Sigmoid colon (tissue), 7 donors: ENCODE measurements around the gene COA5. TPM values are rescaled to one million over a fixed set of nuclear protein-coding genes. Genes with fewer than 3 reads are reported as not detected.

Experiments
- DNase-seq: peaks from one replicate; pipeline ENCODE4 v3.0.0-alpha.2; 2019
- H3K27ac ChIP-seq, 4 donors: fragments of 200-600 bp; sonication (generic); one replicate each; pipeline ENCODE4 v1.5.1; 2016 to 2019; ENCODE audit warnings: mild to moderate bottlenecking in 1 of 4
- H3K27me3 ChIP-seq, 3 donors: fragments of 200-600 bp; sonication (generic); one replicate each; pipeline ENCODE4 v1.5.1; 2019; ENCODE audit warnings: mild to moderate bottlenecking in 1 of 3
- H3K36me3 ChIP-seq, 4 donors: fragments of 200-600 bp; sonication (generic); one replicate each; pipeline ENCODE4 v1.5.1; 2016 to 2019
- H3K4me1 ChIP-seq, 4 donors: fragments of 200-600 bp; sonication (generic); one replicate each; pipeline ENCODE4 v1.5.1; 2017 to 2019
- H3K4me3 ChIP-seq, 4 donors: fragments of 200-600 bp; sonication (generic); one replicate each; pipeline ENCODE4 v1.5.1; 2017 to 2019; ENCODE audit warnings: mild to moderate bottlenecking in 2 of 4, moderate library complexity in 1 of 4
- H3K9me3 ChIP-seq, 4 donors: fragments of 200-600 bp in 3 of 4; sonication (generic) in 3 of 4; one replicate each; pipeline versions ENCODE4 v1.5.1 to v1.6.1; 2013 to 2019
- EP300 ChIP-seq, 4 donors: sonication (generic); formaldehyde crosslinking; IDR thresholded peaks; one replicate each; pipeline ENCODE4 v1.6.1; 2017; ENCODE audit warnings: antibody characterized with exemption in 4 of 4
- POLR2A ChIP-seq, 2 donors: fragments of 450-650 bp; IDR thresholded peaks; one replicate each; pipeline ENCODE4 v1.6.1; 2016; ENCODE audit warnings: antibody characterized with exemption in 2 of 2, mild to moderate bottlenecking in 2 of 2, moderate library complexity in 2 of 2
- POLR2AphosphoS5 ChIP-seq, 4 donors: sonication (generic); formaldehyde crosslinking; IDR thresholded peaks; one replicate each; pipeline ENCODE4 v1.6.1; 2017; ENCODE audit warnings: antibody characterized with exemption in 4 of 4
- WGBS, 2 donors: extraction: QIAGEN DNeasy Blood & Tissue Kit; methylation state at CpG; one replicate each; pipeline ENCODE4 v1.1.7; 2013; 5-methylcytosine and 5-hydroxymethylcytosine counted together
- intact Hi-C: fragments of 100-400 bp; cut with DNase I; formaldehyde crosslinking; loops from one replicate; pipeline ENCODE4 v1.15.1; 2023
- polyA plus RNA-seq, 3 donors: library from polyadenylated mRNA; stranded (reverse); fragments of 200-250 nt; gene quantifications; one replicate each; pipeline ENCODE4 v1.2.3, GENCODE V29; 2013
- total RNA-seq, 4 donors: library from RNA; depleted of rRNA; stranded (reverse); fragments of >200 nt; gene quantifications; one replicate each; pipeline ENCODE4 v1.1.0, GENCODE V29; 2016
- TF ChIP-seq, protein P1 (sequence below), 4 experiments: fragments of 450-650 bp in 3 of 4; fragments of 200-600 bp in 1 of 4; IDR thresholded peaks; one replicate each; pipeline ENCODE4 v1.5.1; 2016 to 2019; ENCODE audit warnings: antibody characterized with exemption in 4 of 4, mild to moderate bottlenecking in 3 of 4, moderate library complexity in 2 of 4
- donor health status: healthy with polysubstance abuse.
- donor health status: Bipolar disorder and iron deficiency.
- donor health status: healthy.

The COA5 gene
- total and polyA plus RNA-seq, 7 donors, result 28.3 to 53.8 (median 38.8) TPM

GRCh38 chr2:98569915-98570314, 38.4 kb downstream of the COA5 start:
- Histone ChIP-seq H3K36me3 (peaks cover 32 to 97% (median 63%) of the 10 kb centered on the region in 4 donors), H3K9me3 (no peaks in the 10 kb centered on the region)
- WGBS, 2 donors, result 97% methylated on average over 13 of the region's 13 CpGs

DNA sequence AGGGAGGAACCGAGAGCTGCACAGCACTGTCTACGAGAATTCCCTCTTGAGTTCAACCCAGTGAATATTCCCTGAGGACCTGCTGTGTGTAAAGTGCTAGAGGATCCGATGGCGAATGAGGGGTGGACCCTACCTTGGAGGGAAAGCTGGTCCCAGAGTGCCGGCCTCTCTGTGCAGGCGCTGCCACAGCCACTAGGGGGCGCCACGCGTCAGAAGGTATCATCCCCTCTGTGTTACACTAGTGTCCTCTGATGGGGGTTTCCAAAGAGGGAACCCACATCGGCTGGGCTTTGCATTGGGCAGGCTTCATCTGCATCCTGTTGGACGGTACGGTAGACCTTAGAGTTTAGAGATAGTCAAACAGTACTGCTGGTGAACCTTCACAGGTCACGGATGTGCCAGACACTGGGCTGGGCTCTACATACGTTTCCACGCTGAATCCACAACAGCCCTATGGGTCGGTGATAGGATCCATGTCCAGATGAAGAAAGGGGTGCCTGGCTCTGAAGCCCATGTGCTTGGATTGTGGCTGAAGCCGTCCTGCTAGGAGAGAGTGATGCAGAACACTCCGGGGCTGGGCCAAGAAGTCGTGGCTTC, 39.0 kb downstream of the COA5 start:
- intact Hi-C loops, result loop anchor here (2.0 to 5.0 kb wide), 2 partner anchors 124 to 157 kb away; partner anchors contain the start of gene INPP4A
- no peak for DNase-seq
- TF ChIP-seq POLR2A (IDR thresholded peaks at IDR 0.05), result no peak
- TF ChIP-seq, protein P1, sequence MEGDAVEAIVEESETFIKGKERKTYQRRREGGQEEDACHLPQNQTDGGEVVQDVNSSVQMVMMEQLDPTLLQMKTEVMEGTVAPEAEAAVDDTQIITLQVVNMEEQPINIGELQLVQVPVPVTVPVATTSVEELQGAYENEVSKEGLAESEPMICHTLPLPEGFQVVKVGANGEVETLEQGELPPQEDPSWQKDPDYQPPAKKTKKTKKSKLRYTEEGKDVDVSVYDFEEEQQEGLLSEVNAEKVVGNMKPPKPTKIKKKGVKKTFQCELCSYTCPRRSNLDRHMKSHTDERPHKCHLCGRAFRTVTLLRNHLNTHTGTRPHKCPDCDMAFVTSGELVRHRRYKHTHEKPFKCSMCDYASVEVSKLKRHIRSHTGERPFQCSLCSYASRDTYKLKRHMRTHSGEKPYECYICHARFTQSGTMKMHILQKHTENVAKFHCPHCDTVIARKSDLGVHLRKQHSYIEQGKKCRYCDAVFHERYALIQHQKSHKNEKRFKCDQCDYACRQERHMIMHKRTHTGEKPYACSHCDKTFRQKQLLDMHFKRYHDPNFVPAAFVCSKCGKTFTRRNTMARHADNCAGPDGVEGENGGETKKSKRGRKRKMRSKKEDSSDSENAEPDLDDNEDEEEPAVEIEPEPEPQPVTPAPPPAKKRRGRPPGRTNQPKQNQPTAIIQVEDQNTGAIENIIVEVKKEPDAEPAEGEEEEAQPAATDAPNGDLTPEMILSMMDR (IDR thresholded peaks at IDR 0.05), result peak; percentile 16 to 78 (median 69)
- H3K9me3 ChIP-seq, result no peaks in the 10 kb centered on the region
- no peak overlapping the region for H3K4me3 ChIP-seq
- no peaks in the 10 kb centered on the region for H3K27me3 ChIP-seq
- peaks cover 36 to 99% (median 66%) of the 10 kb centered on the region in 4 donors for H3K36me3 ChIP-seq
- no peak overlapping the region for H3K27ac ChIP-seq
- no peaks in the 10 kb centered on the region for H3K4me1 ChIP-seq
- 66 to 71% methylated on average over 19 of the region's 19 CpGs for WGBS, 2 donors

More at GRCh38 chr2:98569915-98570314, 38.4 kb downstream of the COA5 start:
- intact Hi-C loops, result loop anchor here (2.0 to 5.0 kb wide), 2 partner anchors 125 to 158 kb away; partner anchors contain the start of gene INPP4A
- no peaks in the 10 kb centered on the region for H3K4me1 ChIP-seq
- no peak overlapping the region for H3K4me3 ChIP-seq
- no peak for TF ChIP-seq POLR2A (IDR thresholded peaks at IDR 0.05)
- no peak for TF ChIP-seq POLR2AphosphoS5 (IDR thresholded peaks at IDR 0.05)
- no peak for TF ChIP-seq EP300 (IDR thresholded peaks at IDR 0.05)
- TF ChIP-seq, protein P1 (IDR thresholded peaks at IDR 0.05), result no peak
- H3K27ac ChIP-seq, result no peak overlapping the region
- DNase-seq, result no peak
- H3K27me3 ChIP-seq, result no peaks in the 10 kb centered on the region

DNA sequence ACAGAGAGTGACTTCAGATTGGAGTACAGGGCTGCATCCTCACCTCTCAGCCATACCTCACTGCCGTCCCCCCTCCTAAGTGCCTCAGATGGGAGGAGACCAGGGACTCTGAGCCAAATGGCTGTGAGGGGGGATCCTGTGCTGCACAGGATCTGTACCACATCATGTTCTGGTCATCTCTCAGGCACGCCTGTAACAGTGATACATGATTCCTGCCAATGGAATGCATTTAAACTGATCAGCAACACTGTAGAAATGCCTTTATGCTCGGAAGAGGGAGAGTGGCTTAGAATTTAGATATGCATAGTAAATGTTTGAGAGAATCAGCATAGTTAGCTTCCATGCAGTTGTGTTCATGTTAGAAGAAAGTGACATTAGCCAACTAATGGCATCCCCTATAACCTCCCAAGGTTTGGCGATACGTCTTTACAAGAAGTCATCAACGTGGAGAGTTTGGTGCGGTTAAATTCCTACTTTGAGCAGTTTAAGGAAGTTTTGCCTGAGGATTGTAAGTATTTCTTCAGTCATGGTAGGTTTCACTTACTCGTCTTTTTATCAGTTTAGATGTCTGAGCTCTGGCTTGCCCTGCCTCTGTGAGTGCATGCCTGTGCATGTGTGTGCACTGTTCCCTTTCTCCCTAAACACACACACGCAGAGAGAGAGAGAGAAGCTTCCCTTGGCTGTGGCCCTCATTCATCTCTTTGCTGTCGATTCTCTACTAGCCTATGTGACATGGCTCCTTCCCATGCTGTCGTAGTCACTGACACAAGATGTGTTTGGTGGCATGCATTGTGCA, 40.0 kb downstream of the COA5 start:
- no peak overlapping the region for H3K4me3 ChIP-seq
- H3K27ac ChIP-seq, result no peak overlapping the region
- peaks cover 37 to 100% (median 63%) of the 10 kb centered on the region in 4 donors for H3K36me3 ChIP-seq
- intact Hi-C loops, result loop anchor here (2.0 to 5.0 kb wide), 2 partner anchors 124 to 156 kb away; partner anchors contain the start of gene INPP4A
- TF ChIP-seq, protein P1 (IDR thresholded peaks at IDR 0.05), result no peak
- TF ChIP-seq POLR2A (IDR thresholded peaks at IDR 0.05), result no peak
- TF ChIP-seq EP300 (IDR thresholded peaks at IDR 0.05), result no peak
- no peak for TF ChIP-seq POLR2AphosphoS5 (IDR thresholded peaks at IDR 0.05)
- H3K27me3 ChIP-seq, result no peaks in the 10 kb centered on the region
- WGBS, 2 donors, result 94 to 96% methylated on average over 11 of the region's 11 CpGs
- DNase-seq, result peak; percentile 29
- no peaks in the 10 kb centered on the region for H3K9me3 ChIP-seq
- H3K4me1 ChIP-seq, result no peaks in the 10 kb centered on the region

DNA sequence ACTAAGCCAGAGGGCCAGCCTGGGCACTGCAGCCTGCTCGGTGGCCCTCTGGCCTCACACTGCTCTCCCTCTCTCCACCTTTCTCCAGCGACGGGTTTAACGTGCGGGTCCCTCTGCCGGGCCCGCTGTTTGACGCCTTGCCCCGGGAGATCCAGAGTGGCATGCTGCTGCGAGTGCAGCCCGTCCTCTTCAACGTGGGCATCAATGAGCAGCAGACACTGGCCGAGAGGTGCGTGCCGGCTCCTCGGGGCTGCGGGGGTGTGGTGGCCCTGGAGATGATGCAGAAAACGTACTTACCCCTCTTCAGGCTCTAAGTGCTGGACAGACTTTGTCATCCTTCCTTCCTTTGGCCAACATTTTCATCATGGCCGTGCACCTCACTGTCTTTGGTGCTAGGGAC, 42.4 kb downstream of the COA5 start:
- no peak overlapping the region for H3K27ac ChIP-seq
- H3K27me3 ChIP-seq, result no peaks in the 10 kb centered on the region
- H3K4me3 ChIP-seq, result no peak overlapping the region
- H3K9me3 ChIP-seq, result no peaks in the 10 kb centered on the region
- TF ChIP-seq, protein P1 (IDR thresholded peaks at IDR 0.05), result no peak
- TF ChIP-seq POLR2A (IDR thresholded peaks at IDR 0.05) (no peak), EP300 (IDR thresholded peaks at IDR 0.05) (no peak), POLR2AphosphoS5 (IDR thresholded peaks at IDR 0.05) (no peak)
- WGBS, 2 donors, result 97% methylated on average over 19 of the region's 19 CpGs
- no peak for DNase-seq
- peaks cover 0 to 21% (median 19%) of the 10 kb centered on the region in 4 donors for H3K4me1 ChIP-seq
- intact Hi-C loops, result loop anchor here (5.0 kb wide), 1 partner anchor 154 kb away; no protein-coding TSS in a partner anchor
- H3K36me3 ChIP-seq, result peaks cover 37 to 78% (median 56%) of the 10 kb centered on the region in 4 donors
